Ishikawa (cell line): ENCODE measurements around the gene CCNE1.

Source experiments
- CEBPB ChIP-seq: IDR thresholded peaks from 2 replicates; pipeline ENCODE4 v1.6.1; 2012
- CREB1 ChIP-seq: IDR thresholded peaks from 2 replicates; pipeline ENCODE4 v1.6.1; 2012; ENCODE audit warnings: low read depth
- EP300 ChIP-seq: IDR thresholded peaks from 2 replicates; pipeline ENCODE4 v1.6.1; 2012; ENCODE audit warnings: borderline replicate concordance
- MAX ChIP-seq: IDR thresholded peaks from 2 replicates; pipeline ENCODE4 v1.6.1; 2012
- RAD21 ChIP-seq: IDR thresholded peaks from 2 replicates; pipeline ENCODE4 v1.6.1; 2012; ENCODE audit warnings: low read depth
- REST ChIP-seq: IDR thresholded peaks from 2 replicates; pipeline ENCODE4 v1.6.1; 2012; ENCODE audit warnings: low read depth, mild to moderate bottlenecking
- TAF1 ChIP-seq: IDR thresholded peaks from 2 replicates; pipeline ENCODE4 v1.6.1; 2012; ENCODE audit warnings: low read depth, mild to moderate bottlenecking
- YY1 ChIP-seq: IDR thresholded peaks from 2 replicates; pipeline ENCODE4 v1.6.1; 2012; ENCODE audit warnings: low read depth
- ZBTB7A ChIP-seq: IDR thresholded peaks from 2 replicates; pipeline ENCODE4 v1.6.1; 2012; ENCODE audit warnings: low read depth

- no peak for TF ChIP-seq RAD21
- no peak for TF ChIP-seq ZBTB7A
- no peak for TF ChIP-seq CEBPB
- TF ChIP-seq EP300, result no peak
- no peak for TF ChIP-seq YY1
- TF ChIP-seq REST, result no peak
- no peak for TF ChIP-seq MAX
- TF ChIP-seq TAF1, result no peak
- no peak for TF ChIP-seq CREB1
Observed at GRCh38 chr19:29769997-29770396, 41.8 kb upstream of the CCNE1 start.
